ENCODE measurements around the gene TSHZ2.

Gene TSHZ2

DNA sequence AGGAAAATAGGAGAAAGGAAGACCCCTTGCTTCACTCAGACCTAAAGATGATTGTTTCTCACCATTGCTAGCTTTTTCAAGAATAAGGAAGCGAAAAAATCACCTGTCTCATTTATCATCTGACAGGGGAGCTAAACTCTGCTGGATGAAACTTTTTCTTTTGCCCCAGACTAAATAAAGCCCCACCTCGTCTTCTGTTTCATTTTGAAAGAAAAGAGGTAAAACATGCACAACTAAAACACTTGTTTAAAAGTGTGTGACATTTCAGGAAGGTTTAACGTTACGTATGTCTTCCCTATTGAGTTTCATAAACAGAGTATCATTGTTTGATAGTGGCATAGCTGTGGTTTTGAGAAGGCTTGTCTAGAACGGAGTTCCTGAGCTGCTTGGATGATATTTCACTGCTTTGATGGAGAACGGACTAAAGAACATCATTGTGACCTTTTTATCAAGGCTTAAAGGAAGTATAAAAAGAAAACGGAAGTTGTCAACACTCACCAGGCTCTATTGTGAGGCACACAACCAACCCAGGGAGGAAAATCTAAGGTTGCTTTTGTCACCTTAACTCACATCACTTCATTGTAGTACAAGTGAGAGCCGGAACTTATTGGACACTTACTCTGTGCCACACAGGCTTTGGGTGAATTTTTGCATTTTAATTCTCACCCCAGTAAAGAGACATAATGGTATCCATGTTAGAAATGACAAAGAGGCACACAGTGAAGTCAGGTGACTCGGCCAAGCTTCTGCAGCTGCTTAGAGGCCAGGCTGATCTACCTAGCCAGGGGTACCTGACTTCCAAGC lies 29.5 kb downstream of the TSHZ2 start:
- DNase-seq (ENCODE audit: low read depth) = no peak
- H3K27me3 ChIP-seq (replicated peaks; ENCODE audit: control insufficient read depth, insufficient read depth, low read length) = no peaks in the 10 kb centered on the region

DNA sequence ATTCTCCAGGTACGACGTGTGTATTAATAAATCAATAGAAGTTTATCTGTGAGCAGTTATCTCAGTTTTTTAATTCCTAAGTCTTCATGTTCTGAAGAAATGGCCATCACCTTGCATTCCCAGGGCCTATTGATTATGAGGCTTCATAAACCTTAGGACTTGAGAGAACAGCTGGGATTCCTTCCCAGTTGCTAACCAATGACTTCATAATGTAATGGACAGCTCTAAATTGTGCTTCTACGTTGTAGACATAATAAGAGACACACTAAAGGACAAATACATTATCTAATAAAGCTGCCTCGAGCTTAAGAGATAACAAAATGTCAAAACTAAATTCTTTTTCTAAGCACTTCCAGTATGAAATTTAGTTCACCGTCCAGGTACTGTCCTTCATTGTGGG lies 30.6 kb downstream of the TSHZ2 start:
- Histone ChIP-seq H3K4me1 (ENCODE audit: control insufficient read depth, insufficient read depth, low read length) (peaks cover 38% of the 10 kb centered on the region), H3K27me3 (replicated peaks; ENCODE audit: control insufficient read depth, insufficient read depth, low read length) (no peaks in the 10 kb centered on the region), H3K36me3 (ENCODE audit: control insufficient read depth, insufficient read depth, low read length, severe bottlenecking) (no peaks in the 10 kb centered on the region), H3K4me3 (ENCODE audit: low read length) (no peak overlapping the region), H3K9ac (ENCODE audit: low read length) (no peak overlapping the region), H3K9me3 (ENCODE audit: control insufficient read depth, low read length) (no peaks in the 10 kb centered on the region)
- no peak for DNase-seq (ENCODE audit: low read depth)

More for the DNA sequence above, 29.5 kb downstream of the TSHZ2 start:
- H3K9me3 ChIP-seq (ENCODE audit: control insufficient read depth, low read length) = no peaks in the 10 kb centered on the region
- H3K36me3 ChIP-seq (ENCODE audit: control insufficient read depth, insufficient read depth, low read length, severe bottlenecking) = no peaks in the 10 kb centered on the region
- H3K4me3 ChIP-seq (ENCODE audit: low read length) = no peak overlapping the region
- peaks cover 38% of the 10 kb centered on the region for H3K4me1 ChIP-seq (ENCODE audit: control insufficient read depth, insufficient read depth, low read length)
- no peak overlapping the region for H3K9ac ChIP-seq (ENCODE audit: low read length)

DNA sequence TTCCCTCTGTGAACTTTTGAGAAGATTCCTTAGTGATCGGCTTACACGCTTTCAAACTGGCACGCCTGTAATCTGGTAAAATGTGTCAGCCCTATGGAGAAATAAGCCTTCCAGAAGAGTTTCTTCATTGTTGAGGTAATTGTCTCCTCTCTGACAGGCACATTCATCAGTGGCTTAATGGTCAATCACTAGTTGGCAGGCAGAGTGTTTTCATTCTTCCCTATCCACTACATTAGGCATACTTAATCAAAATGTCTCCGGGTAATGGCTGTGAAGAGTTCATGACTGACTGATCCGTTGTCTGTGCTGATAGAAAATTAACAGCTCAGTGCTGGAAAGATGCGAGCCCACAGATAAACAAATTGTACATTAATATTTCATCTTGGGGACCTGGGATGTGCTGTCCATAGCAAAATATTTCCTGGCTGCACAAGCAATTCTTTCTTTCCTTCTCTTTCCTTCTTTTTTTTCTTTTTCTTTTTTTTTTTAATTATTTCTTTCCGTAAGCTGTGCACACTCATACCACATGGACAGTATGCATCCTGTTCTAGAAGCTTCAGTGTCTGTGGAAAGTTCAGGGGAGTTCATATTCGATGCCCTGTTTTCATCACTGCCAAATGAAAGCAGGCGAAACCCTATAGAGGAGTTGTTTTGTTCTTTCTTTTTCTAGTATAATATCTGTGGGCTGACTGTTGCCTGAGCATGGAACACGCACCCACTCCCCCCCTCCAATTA lies 31.4 kb downstream of the TSHZ2 start:
- no peaks in the 10 kb centered on the region for H3K9me3 ChIP-seq (ENCODE audit: control insufficient read depth, low read length)
- H3K36me3 ChIP-seq (ENCODE audit: control insufficient read depth, insufficient read depth, low read length, severe bottlenecking) = no peaks in the 10 kb centered on the region
- no peak overlapping the region for H3K9ac ChIP-seq (ENCODE audit: low read length)
- no peaks in the 10 kb centered on the region for H3K27me3 ChIP-seq (replicated peaks; ENCODE audit: control insufficient read depth, insufficient read depth, low read length)
- peak overlapping the region; percentile 40 for H3K4me3 ChIP-seq (ENCODE audit: low read length)
- DNase-seq (ENCODE audit: low read depth) = no peak
- peaks cover 38% of the 10 kb centered on the region for H3K4me1 ChIP-seq (ENCODE audit: control insufficient read depth, insufficient read depth, low read length)

DNA sequence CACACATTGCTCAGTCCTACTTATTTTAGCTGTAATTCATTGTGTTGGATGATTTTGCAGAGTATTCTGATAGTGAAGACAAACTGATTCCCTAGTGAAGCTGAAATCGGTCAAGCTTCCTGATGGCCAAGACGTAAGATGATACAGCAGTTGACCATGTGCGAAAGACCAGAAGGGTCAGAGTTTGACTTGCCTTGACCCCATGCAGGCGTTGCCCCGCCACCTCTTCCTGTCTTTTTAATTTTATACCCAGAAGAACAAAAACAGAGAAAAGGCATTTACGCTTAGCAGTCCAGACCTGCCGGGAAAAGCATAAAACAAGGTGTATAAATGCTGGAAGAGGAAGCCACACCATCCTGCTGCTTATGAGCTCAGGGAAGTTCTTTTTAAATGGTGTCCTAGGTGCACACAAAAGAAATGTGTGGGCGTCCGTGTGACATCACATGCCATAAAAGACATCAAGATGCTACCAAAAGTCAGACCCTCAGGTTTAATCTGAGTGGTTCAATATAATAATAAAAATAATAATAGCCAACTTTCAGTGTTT lies 32.2 kb downstream of the TSHZ2 start:
- Histone ChIP-seq H3K27me3 (replicated peaks; ENCODE audit: control insufficient read depth, insufficient read depth, low read length) (no peaks in the 10 kb centered on the region), H3K36me3 (ENCODE audit: control insufficient read depth, insufficient read depth, low read length, severe bottlenecking) (no peaks in the 10 kb centered on the region), H3K9me3 (ENCODE audit: control insufficient read depth, low read length) (no peaks in the 10 kb centered on the region), H3K4me3 (ENCODE audit: low read length) (no peak overlapping the region), H3K4me1 (ENCODE audit: control insufficient read depth, insufficient read depth, low read length) (peaks cover 38% of the 10 kb centered on the region), H3K9ac (ENCODE audit: low read length) (no peak overlapping the region)
- DNase-seq (ENCODE audit: low read depth) = no peak

DNA sequence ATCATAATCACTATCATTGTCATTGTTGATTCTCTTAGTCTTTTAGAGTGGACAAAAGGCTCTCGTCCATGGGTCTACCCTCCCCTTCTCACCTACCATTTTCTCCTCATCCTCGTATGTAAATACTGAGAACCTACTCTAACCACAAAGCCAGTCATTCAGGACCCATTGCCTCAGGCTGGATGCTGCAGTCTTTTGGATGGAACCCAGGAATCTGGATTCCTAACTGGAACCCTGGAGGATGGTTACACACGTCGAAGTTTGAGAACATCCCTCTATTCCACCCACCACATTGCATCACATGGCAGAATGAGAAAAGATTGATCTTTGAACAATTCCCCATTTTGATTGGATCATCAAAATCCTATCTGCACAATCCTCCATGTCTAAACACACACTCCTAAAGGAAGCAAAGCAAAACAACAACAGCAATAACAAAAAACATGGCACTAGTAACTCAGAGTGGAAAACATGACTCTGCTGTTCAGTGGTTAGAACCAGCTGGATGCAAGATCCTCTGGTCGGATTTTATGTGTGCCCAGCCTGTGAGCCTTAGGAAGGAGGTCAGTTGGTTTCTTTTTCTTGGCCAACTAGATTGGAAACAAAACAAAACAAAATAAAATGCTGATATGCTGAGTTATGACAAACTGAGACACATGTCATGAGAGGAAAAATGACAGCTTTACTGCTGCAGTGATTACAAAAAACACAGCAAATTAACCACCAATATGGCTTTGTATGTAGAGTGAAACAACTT lies 38.0 kb downstream of the TSHZ2 start:
- Histone ChIP-seq H3K9ac (ENCODE audit: low read length) (no peak overlapping the region), H3K4me3 (ENCODE audit: low read length) (no peak overlapping the region), H3K9me3 (ENCODE audit: control insufficient read depth, low read length) (no peaks in the 10 kb centered on the region), H3K36me3 (ENCODE audit: control insufficient read depth, insufficient read depth, low read length, severe bottlenecking) (peaks cover 4% of the 10 kb centered on the region), H3K27me3 (replicated peaks; ENCODE audit: control insufficient read depth, insufficient read depth, low read length) (no peaks in the 10 kb centered on the region), H3K4me1 (ENCODE audit: control insufficient read depth, insufficient read depth, low read length) (peaks cover 4% of the 10 kb centered on the region)
- DNase-seq (ENCODE audit: low read depth) = no peak

DNA sequence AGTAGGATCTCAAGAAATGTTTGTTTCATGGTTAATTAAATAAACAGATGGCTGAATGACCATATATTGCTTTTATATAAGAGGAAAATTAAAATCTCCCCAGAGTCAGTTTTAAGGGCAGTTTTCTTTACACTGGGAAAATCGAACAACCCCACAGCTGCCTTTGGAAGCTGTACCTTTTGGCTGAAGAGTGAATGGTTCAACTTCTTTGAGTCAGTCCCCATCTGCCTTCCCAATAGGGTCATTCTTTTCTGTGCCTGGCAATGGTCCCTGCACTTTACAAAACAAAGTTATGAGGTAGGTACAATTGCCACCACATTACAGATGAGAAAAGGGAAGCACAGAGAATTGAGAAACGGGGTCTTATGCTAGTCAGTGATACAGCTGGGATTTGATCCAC lies 39.5 kb downstream of the TSHZ2 start:
- Histone ChIP-seq H3K27me3 (replicated peaks; ENCODE audit: control insufficient read depth, insufficient read depth, low read length) (no peaks in the 10 kb centered on the region), H3K9ac (ENCODE audit: low read length) (no peak overlapping the region)
- no peak for DNase-seq (ENCODE audit: low read depth)

DNA sequence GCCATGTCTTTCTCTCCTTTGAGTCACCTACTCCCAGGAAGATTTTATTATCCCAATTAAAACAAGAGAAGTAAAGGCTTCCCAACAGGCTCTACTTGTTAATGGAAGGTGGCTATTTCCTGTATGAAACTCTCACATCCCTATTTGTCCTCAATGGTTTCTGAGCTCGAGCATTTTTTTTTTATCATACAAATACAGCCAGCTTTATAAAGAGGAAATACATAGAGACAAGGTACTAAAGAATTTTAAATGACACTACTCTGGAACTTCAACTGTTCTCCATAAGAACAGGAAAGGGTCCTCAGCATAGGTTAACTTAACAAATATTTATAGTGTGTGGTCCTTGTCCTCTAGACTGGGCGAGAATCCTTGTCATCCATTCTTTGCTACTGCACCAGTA lies 41.0 kb downstream of the TSHZ2 start:
- Histone ChIP-seq H3K9me3 (ENCODE audit: control insufficient read depth, low read length) (no peaks in the 10 kb centered on the region), H3K36me3 (ENCODE audit: control insufficient read depth, insufficient read depth, low read length, severe bottlenecking) (peaks cover 4% of the 10 kb centered on the region), H3K9ac (ENCODE audit: low read length) (no peak overlapping the region), H3K4me3 (ENCODE audit: low read length) (no peak overlapping the region), H3K4me1 (ENCODE audit: control insufficient read depth, insufficient read depth, low read length) (no peaks in the 10 kb centered on the region), H3K27me3 (replicated peaks; ENCODE audit: control insufficient read depth, insufficient read depth, low read length) (no peaks in the 10 kb centered on the region)
- DNase-seq (ENCODE audit: low read depth) = no peak

More for the DNA sequence above, 39.5 kb downstream of the TSHZ2 start:
- no peaks in the 10 kb centered on the region for H3K9me3 ChIP-seq (ENCODE audit: control insufficient read depth, low read length)
- no peak overlapping the region for H3K4me3 ChIP-seq (ENCODE audit: low read length)
- H3K4me1 ChIP-seq (ENCODE audit: control insufficient read depth, insufficient read depth, low read length) = no peaks in the 10 kb centered on the region
- peaks cover 4% of the 10 kb centered on the region for H3K36me3 ChIP-seq (ENCODE audit: control insufficient read depth, insufficient read depth, low read length, severe bottlenecking)

DNA sequence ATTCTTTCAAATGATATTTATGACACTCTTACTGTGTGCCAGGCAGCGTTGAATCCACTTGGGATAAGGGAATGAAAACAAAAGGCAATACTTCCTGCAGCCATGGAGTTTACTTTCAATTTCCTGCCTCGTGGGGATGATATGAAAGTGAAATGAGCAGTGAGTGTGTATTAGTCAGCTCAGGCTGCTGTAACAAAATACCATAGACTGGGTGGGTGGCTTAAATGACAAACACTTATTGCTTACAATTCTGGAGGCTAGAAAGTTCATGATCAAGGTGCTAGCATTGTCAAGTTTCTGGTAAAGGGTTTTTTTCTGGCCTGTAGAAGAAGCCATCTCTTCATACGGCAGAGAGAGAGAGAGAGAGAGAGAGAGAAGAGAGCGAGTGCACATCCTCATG lies 41.7 kb downstream of the TSHZ2 start:
- no peaks in the 10 kb centered on the region for H3K9me3 ChIP-seq (ENCODE audit: control insufficient read depth, low read length)
- H3K36me3 ChIP-seq (ENCODE audit: control insufficient read depth, insufficient read depth, low read length, severe bottlenecking) = peaks cover 4% of the 10 kb centered on the region
- H3K4me1 ChIP-seq (ENCODE audit: control insufficient read depth, insufficient read depth, low read length) = peaks cover 4% of the 10 kb centered on the region
- no peak for DNase-seq (ENCODE audit: low read depth)
- no peak overlapping the region for H3K9ac ChIP-seq (ENCODE audit: low read length)
- H3K4me3 ChIP-seq (ENCODE audit: low read length) = no peak overlapping the region
- H3K27me3 ChIP-seq (replicated peaks; ENCODE audit: control insufficient read depth, insufficient read depth, low read length) = no peaks in the 10 kb centered on the region

DNA sequence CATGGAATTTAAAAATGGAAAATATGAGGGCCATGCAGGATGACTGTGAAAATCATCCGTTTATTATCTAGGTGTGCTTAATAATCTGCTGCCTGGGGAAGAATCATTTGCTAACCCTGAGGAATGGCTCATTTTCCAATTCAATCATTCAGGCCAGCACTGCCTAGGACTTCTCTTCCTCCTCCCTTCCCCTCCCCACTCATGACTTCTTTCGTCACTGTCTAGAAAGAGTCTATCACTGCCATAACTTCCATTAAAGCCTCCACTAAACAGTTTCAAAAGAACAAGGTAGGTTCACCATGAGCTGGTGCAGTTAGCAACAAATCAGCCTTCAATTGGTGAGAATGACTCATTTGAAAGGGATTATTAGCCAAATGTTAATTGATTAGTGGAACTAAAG lies 43.9 kb downstream of the TSHZ2 start:
- H3K9me3 ChIP-seq (ENCODE audit: control insufficient read depth, low read length) = no peaks in the 10 kb centered on the region
- peaks cover 4% of the 10 kb centered on the region for H3K36me3 ChIP-seq (ENCODE audit: control insufficient read depth, insufficient read depth, low read length, severe bottlenecking)
- peaks cover 8% of the 10 kb centered on the region for H3K4me1 ChIP-seq (ENCODE audit: control insufficient read depth, insufficient read depth, low read length)
- no peak for DNase-seq (ENCODE audit: low read depth)
- no peak overlapping the region for H3K4me3 ChIP-seq (ENCODE audit: low read length)
- no peak overlapping the region for H3K9ac ChIP-seq (ENCODE audit: low read length)
- no peaks in the 10 kb centered on the region for H3K27me3 ChIP-seq (replicated peaks; ENCODE audit: control insufficient read depth, insufficient read depth, low read length)

DNA sequence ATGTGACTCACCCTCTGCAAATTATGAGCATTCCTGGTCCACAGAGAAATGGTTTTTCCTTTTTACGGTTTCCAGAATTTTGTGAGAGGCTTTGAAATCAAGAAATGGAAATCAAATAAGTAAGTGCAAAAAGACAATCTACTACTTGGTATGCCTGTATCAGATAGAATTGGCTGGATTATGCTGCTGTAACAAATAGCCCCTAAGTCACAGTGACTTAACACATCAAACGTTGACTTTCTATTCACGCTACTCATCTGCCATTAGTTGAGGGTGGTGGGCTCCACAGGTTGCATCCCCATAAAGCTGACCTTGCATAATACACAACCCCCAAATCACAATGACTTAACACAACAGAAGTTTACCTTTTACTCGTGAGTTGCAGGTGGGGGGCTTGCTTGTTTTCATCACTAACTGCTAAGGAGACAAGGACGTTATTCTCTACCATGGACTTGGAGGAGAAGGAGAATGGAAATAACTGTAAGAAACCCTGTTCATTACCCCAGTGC lies 44.4 kb downstream of the TSHZ2 start:
- H3K27me3 ChIP-seq (replicated peaks; ENCODE audit: control insufficient read depth, insufficient read depth, low read length) = no peaks in the 10 kb centered on the region
- H3K4me1 ChIP-seq (ENCODE audit: control insufficient read depth, insufficient read depth, low read length) = peaks cover 8% of the 10 kb centered on the region
- H3K9ac ChIP-seq (ENCODE audit: low read length) = no peak overlapping the region
- no peak for DNase-seq (ENCODE audit: low read depth)
- peaks cover 4% of the 10 kb centered on the region for H3K36me3 ChIP-seq (ENCODE audit: control insufficient read depth, insufficient read depth, low read length, severe bottlenecking)
- no peaks in the 10 kb centered on the region for H3K9me3 ChIP-seq (ENCODE audit: control insufficient read depth, low read length)
- H3K4me3 ChIP-seq (ENCODE audit: low read length) = no peak overlapping the region

DNA sequence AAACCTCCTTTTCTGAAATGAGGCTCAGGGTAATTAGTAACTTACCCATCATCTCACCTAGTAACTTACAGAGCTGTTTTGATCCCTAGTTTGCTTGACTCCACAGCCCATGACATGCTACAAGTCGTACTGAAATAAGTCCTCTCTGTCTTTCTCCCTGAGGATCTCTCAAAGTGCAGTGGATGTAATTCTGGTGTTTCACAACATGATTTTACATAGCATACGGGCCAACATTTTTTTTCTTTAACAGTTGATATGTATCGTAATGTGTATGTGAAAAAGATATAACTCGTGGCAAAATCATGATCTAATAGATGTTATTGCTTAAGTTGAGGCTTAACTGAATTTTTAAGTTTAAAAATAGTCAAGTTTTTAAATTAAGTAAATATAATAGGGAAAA lies 45.0 kb downstream of the TSHZ2 start:
- Histone ChIP-seq H3K36me3 (ENCODE audit: control insufficient read depth, insufficient read depth, low read length, severe bottlenecking) (peaks cover 4% of the 10 kb centered on the region), H3K4me1 (ENCODE audit: control insufficient read depth, insufficient read depth, low read length) (peaks cover 14% of the 10 kb centered on the region), H3K9me3 (ENCODE audit: control insufficient read depth, low read length) (no peaks in the 10 kb centered on the region), H3K9ac (ENCODE audit: low read length) (no peak overlapping the region), H3K4me3 (ENCODE audit: low read length) (no peak overlapping the region), H3K27me3 (replicated peaks; ENCODE audit: control insufficient read depth, insufficient read depth, low read length) (no peaks in the 10 kb centered on the region)
- no peak for DNase-seq (ENCODE audit: low read depth)
